Posterior vena cava (tissue), 2 donors: ENCODE measurements around the gene ST3GAL5. TPM values are rescaled to one million over a fixed set of nuclear protein-coding genes. Genes with fewer than 3 reads are reported as not detected.
A peak's percentile ranks its signal among the peaks of the same experiment; 100 is the strongest.

Experiments used
- DNase-seq: peaks from one replicate; pipeline ENCODE4 v3.0.0-alpha.2; 2020; ENCODE audit warnings: low spot score
- intact Hi-C, 2 donors: fragments of 100-400 bp; cut with DNase I; formaldehyde crosslinking; loops; one replicate each; pipeline versions ENCODE4 v1.14.1 to v1.14.2; 2022 to 2023
- total RNA-seq, 2 donors: library from RNA; stranded (reverse); fragmentation: NEBNext Ultra II Directional; extraction: Animal tissue kit (Norgen Biotek cat#: 25700); gene quantifications; one replicate each; pipeline ENCODE4 v1.2.1, GENCODE V29; 2021
- donor health status: DM: yes; HTN: yes; CAD: no.
- donor health status: DM: yes; HTN: yes; CAD: no.

ST3GAL5 gene
- total RNA-seq, 2 donors from 2014 or later, result 20.4 to 23.5 TPM

DNA sequence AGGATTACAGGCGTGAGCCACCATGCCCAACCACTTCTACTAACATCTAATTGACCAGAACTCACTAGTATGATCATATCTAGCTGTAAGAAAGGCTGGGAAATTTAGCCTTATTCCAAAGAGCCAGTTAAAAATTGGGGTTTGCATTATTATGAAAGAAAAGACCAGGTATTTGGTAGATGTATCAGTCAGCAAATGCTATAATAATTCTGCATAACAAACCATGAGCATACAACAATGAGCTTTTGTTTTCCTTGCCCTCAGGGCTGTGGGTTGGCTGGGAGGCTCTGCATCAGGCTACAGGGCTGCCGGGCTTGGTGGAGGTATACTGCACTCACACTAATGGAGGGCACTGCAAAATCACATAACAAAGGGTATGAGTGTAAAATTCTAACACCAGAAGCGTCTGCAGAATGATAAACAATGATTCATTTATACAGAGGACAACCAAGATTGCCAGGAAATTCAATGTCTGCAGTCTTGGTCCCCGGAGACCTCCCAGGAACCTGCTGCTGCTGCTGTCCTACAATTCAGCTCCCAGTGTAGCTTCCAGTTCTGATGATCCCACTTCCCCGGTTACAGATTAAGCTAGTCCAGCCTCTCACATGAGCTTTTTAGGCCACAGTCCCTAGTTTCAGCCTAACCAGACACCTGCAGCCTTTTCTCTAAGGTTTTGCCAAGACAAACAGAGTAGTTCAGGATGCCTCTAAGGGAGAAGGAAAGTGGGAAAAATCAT is 32.2 kb upstream of the ST3GAL5 start:
- intact Hi-C loops, result no loop called here
- no peak for DNase-seq

DNA sequence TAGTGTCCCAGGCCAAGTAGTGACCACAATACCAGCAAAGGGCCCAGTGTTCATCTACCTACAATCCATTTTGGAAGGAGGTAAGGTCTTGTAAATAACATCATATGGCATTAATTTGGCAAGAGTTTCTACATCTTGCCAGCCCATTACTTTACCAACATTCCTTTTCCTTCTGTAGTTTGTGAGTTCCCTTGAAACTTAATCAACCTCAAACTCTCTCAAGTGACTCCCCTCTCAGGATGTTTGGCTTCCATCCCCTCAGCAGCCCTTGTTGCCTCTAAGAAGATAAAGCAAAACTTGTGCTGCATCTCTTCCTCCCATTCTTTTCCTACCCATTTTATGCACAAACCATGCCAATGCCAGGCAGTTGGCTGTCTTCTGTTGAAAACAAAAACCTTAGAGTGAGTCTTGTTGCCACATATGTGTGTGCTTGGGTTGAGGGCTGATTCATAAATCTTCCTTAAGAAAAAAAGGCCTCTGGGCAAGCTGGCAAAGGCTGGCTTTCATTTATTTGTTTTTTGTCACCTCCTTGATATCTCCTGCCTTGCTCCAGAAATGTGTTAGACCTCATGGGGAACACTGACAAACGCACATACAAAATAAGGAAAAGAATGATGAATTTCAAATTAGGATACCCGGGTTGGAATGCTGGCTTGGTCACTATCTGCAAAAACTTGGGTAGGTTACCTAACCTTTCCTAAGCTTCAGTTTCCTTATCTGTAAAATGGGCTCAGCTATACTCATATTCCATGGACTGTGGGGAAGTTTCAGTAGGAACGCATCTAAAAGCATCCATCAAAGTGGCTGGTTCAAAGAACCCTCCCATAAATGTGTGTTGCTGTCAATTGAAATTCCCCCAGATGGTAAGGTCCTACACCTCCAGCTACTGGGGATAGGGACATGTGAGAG is 29.4 kb upstream of the ST3GAL5 start:
- DNase-seq, result no peak
- intact Hi-C loops, result no loop called here

DNA sequence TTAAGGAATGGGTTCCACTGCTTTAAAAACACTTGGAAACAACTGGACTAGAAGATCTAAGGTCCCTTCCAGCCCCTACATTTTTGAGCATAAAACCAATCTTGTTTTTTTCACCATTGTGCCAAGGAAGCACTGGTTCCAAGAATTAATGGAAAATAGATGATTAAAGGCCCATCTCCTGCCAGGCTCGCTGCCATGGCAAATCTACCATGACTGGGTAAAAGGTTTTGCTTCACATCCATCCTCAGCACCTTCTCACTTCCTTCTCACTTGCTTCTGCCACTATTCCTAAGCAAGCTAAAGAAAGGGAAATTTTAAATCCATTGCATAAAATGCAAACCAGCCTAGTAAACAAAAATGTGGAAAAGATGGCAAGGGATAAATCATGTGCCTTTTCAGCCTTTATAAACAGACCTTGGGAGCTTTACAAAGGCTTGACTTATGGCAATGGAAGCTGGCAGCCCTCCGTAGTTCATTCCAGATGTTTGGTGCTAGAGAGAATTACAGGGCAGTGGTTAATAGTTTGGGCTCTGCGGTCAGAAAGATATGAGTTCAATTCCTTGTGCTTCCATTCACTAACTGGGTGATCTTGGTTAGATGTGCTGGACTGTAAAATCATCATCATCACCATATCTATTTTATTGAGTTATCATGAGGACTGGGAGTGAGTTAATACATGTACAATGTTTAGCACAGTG is 27.0 kb upstream of the ST3GAL5 start:
- DNase-seq, result no peak
- intact Hi-C loops, result no loop called here

DNA sequence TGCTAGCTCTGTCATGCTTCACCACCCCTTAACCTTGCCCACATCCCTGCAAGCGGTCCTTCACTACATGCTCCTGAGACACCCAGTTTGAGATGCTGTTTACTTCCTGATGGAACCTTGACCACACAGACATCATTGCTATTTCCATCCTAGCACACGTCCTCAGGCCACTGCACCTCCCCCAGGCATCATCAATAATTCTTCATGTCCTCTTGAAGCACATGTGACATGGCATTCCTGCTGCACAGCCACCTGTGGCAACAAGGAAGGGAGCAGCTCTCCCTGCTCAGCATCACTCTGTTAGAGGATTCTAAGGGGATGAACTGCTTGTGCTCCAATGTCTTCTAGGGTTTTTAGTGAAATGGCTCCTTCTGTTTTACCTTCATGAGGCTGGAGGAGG is 26.1 kb upstream of the ST3GAL5 start:
- intact Hi-C loops, result no loop called here
- DNase-seq, result no peak

DNA sequence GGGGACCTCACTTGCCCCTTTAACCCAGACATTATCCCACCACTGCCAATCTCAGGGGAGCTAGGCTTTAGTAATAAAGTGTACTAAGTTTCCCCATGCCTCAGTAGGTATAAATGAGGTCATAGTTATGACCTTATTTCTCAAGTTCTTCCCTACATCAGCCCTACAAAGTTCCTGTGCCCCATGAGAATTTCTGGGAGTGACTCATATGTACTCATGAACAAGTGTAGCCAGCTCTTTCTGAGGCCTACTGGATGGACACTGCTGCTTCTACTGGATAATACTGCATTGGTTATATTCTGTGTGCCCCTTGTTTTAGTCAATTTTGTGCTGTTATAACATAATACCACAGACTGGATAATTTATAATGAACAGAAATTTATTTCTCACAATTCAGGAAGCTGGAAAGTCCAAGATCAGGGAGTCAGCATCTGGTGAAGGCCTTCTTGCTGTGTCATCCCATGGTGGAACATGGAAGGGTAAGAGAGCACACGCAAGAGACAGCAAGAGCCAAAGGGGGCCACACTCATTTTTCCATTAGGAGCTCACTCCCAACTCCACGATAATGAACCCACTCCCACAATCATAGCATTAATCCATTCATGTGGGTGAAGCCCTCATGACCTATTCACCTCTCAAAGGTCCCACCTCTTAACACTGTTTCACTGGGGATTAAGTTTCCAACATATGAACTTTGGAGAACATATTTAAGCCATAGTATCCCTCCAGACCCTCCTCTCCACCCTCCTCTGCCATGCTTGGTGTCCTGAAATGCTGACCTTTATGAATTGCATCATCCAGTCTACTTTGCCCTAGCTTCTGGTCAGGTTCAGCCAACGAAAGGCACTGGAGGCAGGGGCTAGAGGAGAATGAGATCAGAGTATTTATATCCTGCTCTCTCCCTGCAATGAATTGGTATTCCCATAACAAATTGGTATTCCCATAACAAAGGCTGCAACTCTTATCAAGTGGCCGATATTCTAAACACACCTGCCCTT is 25.4 kb upstream of the ST3GAL5 start:
- no peak for DNase-seq
- intact Hi-C loops, result no loop called here

DNA sequence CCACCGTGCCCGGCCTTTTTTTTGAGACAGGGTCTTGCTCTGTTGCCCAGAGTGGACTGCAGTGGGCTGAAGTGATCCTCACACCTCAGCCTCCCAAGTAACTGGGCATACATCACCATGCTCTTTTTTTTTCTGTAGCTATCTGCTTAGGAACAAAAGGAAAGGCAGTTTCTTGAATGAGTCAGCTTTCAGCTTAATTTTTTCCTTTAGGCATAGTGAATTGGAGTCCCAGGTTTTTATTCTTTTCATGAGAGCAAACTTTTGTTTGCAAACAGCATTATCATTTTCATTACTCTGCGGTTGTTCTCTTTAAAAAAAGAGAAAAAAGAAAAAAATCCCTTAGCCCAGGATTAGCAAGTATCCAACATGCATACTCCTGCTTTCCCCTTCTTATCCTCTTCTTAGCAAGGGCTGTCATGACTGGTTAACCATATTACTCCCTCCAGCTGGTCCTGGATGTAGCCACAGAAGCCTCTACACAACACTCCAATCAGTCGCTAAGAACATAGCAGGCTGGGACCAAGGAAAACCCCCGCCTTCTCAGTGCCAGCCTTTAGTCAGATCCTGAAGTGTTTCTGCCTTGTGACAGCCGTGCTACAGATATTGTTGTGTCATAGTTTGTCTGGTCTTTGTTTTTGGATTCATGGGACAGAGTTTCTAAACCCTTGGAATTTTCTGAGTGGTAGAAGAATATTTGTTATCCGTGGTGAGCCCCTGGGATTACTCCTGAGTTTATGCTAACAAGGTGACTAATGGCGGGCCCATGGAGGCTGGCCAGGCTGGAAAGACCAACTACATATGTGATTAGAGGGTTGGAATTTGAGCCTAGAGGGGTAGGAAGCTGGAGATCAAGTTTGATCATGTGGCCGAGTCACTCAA is 23.3 kb upstream of the ST3GAL5 start:
- intact Hi-C loops, result no loop called here

DNA sequence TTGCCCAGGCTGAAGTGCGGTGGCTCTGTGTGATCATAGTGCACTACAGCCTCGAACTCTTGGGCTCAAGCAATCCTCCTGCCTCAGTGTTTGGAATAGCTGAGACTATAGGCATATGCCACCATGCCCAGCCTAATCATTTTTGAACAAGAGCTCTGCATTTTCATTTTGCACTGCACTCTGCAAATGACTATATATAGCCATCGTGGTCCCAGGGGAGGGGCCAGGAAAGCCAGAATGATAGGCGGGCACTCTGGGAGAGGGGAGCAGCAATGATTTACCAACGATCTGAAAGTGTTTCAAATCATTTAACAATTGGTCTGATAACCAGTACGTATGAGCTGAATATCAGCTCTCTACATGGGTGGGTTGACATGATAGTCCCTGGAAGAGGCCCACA is 22.3 kb upstream of the ST3GAL5 start:
- DNase-seq, result no peak
- intact Hi-C loops, result no loop called here

More for the DNA sequence above, 23.3 kb upstream of the ST3GAL5 start:
- peak; percentile 86 for DNase-seq

DNA sequence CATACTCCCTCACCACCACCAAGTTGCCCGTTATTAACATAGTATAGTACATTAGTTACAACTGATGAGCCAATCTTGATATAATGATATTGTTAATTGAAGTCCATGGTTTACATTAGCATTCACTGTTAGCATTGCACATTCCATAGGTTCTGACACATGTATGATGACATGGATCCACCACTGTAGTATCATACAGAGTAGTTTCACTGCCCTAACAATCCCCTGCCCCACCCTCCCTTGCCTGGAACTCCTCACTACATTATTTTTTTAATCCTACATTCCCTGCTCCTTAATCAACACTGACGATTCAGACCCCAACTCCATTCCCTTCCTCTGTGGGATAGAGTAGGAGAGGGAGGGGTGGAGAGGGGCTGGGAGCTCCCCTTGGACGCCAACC is 20.2 kb upstream of the ST3GAL5 start:
- intact Hi-C loops, result no loop called here

DNA sequence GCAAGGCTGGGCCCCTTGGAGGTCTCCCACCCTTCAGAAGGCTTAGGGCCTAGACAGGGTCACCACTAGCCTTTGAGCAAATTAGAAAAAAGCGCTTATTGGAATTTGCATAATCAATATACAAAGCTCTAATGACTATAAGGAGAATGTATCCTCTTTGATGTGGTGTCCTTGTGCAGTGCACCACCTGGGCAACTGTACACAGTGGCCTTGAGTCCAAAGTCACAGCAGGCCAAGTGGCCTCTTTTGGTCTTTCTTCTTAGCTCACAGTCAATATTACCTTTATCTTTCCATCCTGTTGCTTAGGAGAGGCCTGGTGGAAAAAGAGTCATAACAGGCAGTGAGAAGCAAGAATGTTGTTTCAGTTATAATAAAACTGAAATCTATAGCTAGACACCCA is 19.7 kb upstream of the ST3GAL5 start:
- DNase-seq, result no peak
- intact Hi-C loops, result no loop called here

More for the DNA sequence above, 20.2 kb upstream of the ST3GAL5 start:
- DNase-seq, result no peak

DNA sequence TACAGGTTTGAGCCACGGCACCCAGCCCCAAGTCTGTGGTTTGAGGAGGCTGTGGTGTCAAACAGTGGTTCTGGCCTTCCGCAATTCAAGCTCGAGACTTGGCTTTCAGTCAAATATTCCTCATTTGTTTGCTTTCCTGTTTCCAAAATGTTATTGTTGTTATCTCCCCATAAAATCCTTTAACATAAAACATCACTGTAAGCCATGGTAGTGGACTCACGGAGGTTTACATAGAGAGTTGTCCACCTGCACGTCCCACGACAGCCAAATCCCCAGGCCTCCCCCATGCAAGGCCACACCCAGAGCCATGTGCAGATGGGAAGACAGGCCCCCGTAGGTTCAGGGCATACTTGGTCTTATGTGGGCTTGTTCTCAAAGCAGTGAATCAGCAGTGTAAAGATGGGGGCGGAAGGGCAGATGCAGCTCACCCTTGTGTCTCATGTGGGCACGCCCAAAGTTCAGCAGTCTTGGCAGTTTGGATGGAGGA is 18.9 kb upstream of the ST3GAL5 start:
- intact Hi-C loops, result no loop called here
- no peak for DNase-seq

DNA sequence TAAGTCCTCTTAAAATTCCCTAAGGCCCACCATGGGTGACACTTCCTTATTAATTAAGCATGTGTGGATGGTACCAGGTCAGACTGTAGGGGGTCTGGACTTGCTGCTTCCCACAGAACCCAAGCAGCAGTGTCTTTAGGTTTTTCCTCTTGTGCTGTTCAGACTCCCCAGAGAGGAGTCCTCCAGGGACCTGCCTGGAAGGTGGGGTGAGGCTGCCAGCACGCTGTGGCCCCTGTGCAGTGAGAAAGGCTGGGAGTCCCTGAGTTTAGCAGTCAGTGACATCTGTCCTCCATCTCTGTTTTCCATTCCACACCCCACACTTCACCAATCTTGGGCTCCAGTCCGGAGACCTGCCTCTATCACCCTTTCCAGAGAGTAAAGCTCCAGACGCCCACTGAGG is 18.0 kb upstream of the ST3GAL5 start:
- no peak for DNase-seq
- intact Hi-C loops, result no loop called here

DNA sequence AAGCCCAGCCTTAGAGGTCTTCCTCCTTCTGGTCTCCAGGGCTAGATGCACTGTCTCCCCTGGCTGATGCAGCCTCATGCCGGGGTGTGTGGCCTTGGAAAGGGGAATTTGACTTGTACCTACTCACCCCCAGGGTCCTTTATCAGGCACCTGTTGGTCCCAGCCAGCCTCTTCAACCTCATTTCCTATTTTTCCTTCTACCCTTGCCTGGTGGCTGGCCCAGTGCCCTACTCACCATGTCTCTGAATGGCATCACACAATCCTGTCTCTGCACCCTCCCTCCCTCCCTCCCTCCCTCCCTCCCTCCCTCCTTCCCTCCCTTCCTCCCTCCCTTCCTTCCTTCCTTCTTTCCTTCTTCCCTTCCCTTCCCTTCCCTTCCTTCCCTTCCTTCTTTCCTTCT is 17.1 kb upstream of the ST3GAL5 start:
- no peak for DNase-seq
- intact Hi-C loops, result no loop called here

DNA sequence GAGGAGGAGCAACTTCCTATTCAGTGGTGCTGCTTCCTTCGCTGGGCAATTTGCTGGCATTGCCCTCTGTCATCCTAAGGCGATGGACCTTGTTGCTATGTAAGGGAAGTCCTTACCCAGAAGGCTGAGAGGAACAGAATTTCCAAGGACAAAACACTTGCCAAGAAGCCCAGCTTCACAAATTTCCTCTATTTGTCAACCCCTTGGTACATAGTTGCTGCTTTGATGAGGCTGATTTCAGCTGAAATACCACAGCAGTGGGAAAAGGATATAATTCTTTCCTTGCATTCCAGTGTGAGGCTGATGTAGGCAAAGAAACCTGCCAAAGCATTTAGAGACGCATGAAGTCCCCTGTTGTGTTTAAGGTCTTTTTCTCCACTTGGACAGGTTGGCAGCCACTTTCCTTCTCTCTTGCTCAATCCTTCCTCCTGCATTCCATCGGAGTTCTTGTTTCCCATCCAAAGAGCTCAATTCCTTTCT is 16.4 kb upstream of the ST3GAL5 start:
- DNase-seq, result no peak
- intact Hi-C loops, result no loop called here

DNA sequence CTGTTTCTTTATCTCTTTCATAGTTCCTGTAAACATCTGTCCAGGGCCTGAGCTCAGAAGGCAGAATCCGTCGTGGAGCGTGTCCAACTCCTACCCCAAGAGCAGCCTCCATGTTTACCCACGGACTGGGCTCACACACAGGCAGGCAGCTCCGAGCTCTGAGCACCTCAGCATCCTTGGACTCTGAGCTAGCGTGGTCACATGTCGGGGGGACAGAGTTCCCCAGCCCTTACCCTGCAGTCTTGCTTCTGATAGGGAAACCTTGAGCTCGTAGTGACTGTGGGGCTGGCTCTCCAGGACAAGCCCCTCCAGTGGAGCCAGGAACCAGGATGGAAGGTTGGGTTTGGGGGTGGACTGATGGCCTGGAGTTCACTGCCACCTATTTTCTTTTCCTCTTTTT is 15.1 kb upstream of the ST3GAL5 start:
- intact Hi-C loops, result no loop called here
- DNase-seq, result no peak

DNA sequence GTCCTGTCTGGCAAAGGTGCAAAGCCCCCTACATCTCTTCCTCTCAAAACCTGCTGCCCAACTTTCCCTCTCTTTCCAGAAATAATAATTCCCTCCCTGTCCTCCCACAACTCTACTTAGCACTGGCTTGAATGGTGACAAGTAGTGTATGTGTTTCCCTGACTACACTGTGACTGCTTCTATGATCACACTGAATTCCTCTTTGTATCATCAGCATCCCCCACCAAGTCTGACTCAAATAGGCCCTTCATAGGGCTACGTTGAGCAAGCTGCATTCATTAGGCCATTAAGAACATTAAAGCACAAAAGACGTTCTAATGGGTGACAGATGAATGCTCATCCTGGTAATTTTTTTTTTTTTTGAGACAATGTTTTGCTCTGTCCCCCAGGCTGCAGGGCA is 13.7 kb upstream of the ST3GAL5 start:
- intact Hi-C loops, result no loop called here
- no peak for DNase-seq

DNA sequence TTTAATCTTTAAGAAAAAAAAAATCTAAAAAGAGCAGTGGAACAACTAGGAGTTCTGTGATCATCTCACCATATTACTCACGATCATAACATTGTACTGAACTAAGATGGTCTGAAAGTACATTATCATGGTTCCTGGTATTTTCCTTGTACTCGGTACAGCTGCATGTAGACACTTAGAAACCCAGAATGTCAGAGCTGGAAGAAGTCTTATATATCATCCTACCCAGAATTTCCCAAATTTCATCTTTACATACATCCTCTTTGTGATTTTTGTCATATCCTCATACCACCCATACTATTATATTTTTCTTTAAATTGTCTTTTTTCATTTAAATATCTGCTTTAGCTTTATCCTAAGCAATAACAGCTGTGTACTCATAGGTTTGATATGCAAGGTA is 12.4 kb upstream of the ST3GAL5 start:
- intact Hi-C loops, result no loop called here
- DNase-seq, result no peak

DNA sequence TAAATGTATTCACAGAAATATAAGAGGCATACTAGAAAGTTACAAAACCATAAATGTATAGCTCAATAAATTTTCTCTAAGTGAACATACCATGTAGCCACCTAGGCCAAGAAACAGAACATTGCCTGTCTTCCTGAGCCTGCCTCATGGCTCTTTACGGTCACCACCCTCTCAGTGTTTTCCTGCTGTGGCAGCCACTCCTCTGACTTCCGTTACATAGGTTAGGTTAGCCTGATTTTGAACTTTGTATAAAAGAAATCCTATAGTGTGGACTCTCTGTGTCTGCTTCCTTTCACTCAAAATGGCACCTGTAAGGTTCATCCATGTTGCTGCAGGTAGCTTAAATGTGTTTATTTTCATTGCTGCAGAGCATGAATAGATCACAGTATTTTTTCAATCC is 11.6 kb upstream of the ST3GAL5 start:
- DNase-seq, result no peak
- intact Hi-C loops, result no loop called here

DNA sequence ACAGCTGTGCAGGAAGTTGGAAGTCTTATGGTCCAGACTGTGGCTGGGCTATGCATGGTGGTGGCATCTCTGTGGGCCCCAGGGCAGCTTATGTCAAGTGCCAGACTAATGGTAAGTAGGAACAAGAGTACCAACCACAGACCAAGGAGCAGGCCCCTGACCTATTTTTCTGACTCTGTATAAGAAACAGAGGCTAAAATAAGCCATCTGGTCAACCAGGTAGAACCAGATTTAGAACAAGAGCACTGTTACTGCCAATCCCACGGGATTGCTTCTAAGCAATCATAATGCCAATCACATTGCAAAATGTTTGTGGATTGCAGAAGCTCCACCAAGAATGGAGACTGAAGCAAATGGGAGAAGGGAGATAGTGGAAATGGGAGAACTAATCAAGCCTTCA is 11.1 kb upstream of the ST3GAL5 start:
- no peak for DNase-seq
- intact Hi-C loops, result no loop called here
